ENCODE results near the gene HAPLN1.
"Not testable (repeated sequence)": the region's sequence is repeated elsewhere in the genome, so short reads cannot be mapped to it uniquely, and the experiment has no call there.

HAPLN1 gene

DNA sequence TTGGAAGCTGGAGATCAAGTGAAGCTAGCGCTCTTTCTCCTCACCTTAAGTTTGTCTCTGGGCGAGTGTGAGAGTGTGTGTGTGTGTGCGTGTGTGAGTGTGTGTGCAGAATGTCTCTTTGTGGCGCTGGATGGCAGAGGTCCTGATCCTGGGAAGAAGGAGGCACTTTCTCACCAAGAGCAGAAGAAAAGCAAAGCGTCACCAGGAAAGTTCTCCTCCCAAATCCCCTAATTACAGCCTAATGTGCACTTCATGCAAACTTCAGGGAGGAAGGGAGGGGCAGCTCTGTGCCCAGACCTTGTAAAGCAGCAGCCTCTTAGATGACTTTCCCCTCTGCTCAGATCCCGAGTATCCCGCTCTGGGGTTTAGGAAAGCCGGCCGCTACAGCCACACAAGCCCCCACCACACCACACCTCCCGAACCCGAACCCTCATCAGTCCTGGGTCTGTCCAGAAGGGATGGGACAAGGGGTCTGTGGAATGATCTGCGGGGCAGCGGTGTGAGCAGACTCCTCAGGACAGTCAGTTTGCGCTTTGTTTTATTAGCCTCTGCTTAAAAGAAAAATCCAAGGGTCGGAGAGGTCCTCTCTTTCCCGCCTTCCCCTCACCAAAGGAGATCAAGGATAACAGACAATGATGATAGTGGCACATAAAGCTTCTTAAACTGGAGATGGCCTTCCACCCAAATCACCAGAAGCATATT, at the start of gene HAPLN1:
TSS of gene HAPLN1 (minus strand) at position 20 of the 702 bp plus-strand sequence. CDS start 47,332 bp downstream, outside the sequence.
- no peak for DNase-seq

DNA sequence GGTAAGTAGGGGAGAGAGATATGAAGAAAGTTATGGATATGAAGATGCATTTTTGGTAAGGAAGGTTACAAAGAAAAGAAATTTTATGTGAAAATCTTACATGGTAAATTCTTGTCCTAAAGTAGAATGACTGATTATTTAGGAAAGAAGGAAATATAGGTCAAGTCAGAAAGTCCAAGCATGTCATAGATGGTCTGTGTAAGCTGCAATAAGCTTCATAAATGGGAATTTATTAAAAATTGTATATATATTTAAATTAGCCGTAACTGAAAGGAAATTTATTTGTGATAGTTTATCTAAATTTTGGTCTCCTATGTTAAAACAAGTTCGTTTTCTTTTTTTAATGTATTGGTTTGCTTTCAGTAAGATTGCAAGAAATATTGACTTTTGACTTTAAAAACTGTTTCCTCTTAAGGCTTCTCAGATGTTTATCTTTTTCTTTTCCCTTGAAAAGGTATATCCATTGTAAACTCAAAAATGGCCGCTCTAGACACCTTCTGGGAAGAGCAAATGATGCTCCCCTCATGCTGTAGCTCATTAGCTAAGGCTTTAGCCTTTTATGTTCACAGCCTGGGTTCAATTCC, 46.8 kb upstream of the HAPLN1 start:
- DNase-seq, result no peak

DNA sequence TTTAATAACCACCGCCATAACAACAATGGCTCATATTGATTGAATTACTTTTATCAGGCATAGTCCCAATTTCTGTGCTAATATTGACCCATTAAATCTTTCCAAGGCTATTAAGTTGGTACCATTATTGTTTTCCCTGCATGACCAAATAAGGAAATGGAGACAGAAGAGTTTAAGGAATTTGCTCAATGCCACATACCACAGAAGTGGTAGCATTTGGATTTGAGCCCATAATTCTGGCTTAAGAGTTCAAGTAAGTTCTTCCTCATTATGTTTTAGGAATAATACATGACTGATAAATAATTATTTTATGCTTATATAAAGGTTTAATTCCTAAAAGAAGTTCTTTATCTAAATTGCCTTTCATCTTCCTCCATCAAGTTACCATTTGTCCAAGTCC, 43.4 kb upstream of the HAPLN1 start:
- no peak for DNase-seq

DNA sequence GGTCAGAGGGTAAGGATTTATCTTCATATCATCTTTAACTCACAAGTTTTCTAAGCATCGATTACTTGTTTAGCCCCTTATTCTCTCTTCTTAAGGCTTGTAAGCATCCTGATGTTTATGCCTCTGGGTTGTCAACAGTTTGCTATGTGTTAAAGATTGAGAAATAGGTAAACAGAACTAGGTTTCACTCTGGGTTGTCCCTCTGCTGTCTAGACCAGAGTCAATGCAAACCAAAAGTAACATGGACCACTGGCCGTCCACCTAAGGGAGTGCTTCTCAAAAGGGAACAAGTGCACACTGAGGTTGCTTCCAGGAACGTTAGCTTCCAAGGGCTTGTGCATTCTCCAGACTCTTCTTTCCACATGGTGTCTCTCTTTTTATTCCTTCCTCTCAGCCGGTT, 39.9 kb upstream of the HAPLN1 start:
- no peak for DNase-seq

DNA sequence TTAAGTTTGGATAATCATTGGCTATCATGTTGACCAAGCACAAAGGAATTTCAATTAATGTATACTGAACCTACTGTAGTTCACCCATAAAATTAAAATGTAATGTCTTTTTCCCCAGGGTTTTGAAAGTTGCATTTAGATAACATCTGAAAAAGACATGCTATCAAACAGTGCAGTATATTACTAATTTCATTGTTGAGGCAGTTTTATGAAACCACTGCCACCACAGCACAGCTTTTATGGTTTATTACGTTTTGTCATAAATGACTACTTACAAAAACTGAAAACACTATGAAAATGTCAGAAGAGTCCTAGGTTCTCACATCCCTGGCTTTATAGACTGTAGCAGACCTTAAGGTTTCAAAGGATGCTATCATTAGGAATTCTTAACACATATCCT, 32.0 kb upstream of the HAPLN1 start:
- DNase-seq, result no peak

DNA sequence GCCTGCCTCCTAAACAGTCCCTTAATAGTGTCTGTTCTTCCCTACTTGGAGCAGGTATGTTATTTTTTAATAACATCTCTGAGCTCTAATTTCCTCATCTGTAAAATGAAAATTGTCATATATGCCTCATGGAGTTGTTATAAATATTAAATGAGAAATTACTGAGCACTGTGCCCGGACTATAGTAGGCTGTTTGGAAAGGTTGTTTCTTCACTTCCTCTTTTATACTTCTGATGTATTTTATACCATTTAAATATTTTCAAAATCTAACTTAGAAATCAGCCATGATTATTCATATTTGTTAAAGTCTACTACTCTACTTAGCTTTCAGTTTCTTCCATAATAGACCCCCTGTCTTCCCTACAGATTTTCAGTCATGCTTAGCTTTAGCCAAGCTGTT, 30.5 kb upstream of the HAPLN1 start:
- DNase-seq, result no peak

GRCh38 chr5:83750749-83751148, 30.1 kb upstream of the HAPLN1 start:
- no peak for DNase-seq

- no peak for DNase-seq
These were observed 25.2 kb upstream of the HAPLN1 start for GRCh38 chr5:83745816-83746215.

DNA sequence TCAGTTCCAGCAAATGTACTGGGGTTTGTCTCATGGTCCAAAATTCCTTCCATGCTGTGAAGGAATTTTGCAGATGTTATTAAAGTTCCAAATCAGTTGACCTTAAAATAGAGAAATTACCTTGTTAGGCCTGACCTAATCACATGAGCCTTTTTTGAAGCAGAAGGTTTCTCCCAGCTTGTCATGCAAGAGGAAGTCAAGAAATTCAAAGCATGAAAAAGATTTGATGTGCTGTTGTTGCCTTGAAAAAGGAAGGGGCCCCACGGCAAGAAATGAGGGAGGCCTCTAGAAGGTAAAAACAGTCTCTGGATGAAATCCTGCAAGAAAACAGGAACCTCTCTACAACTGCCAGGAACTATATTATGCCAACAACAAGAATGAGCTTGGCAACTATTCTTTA, 24.2 kb upstream of the HAPLN1 start:
- peak; percentile 20 for DNase-seq

DNA sequence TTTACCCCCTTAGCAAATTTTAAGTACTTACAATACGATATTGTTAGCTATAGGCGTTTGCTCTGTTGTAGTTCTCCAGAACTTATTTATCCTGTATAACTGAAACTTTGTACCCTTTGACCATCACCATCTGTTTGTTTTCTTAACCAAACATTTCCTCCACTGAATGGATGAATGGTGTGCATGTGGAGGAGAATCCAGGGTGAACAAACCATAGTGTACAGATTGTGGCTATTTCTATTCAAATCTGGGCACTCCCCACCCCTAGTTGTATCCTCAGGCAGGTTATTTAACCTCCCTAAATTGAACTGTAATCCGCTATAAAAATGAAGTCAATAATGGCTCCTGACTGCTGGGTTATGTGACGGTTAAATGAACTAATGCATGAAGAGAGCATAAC, 21.4 kb upstream of the HAPLN1 start:
- DNase-seq, result no peak

- no peak for DNase-seq
These were observed 20.9 kb upstream of the HAPLN1 start for GRCh38 chr5:83741571-83741970.

DNA sequence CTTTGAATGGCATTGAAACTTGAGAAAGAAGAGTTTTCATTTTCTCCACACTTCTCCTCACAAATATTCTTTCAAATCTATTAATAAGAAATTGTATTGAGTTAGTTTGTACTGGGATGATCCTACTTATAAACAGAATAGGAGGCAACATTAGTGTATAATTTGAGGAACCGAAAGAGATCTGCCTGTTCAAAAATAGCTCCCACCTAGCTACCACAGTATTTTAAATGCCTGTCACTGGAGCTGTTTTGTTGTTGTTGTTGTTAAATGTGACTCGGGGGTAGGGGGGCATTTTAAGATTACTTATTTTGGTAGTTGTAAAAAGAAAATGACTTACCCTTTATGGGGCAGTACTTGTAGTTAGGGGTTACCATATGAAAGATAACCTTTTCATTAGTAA, 20.1 kb upstream of the HAPLN1 start:
- DNase-seq, result no peak

- not testable (repeated sequence) for DNase-seq
These were observed 15.5 kb upstream of the HAPLN1 start for GRCh38 chr5:83736169-83736568.

DNA sequence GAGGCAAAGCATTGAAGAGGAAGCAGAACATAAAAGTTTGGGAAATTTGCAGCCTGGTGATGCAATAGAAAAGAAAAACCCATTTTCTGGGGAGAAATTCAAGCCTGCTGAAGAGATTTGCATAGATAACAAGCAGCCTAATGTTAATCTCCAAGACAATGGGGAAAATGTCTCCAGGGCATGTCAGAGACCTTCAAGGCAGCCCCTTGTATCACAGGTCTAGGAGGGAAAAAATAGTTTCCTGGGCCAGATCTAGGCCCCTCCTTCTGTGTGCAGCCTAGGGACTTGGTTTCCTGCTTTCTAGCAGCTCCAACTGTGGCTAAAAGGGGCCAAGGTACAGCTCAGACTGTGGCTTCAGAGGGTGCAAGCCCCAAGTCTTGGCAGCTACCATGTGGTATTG, 14.4 kb upstream of the HAPLN1 start:
- DNase-seq, result not testable (repeated sequence)

DNA sequence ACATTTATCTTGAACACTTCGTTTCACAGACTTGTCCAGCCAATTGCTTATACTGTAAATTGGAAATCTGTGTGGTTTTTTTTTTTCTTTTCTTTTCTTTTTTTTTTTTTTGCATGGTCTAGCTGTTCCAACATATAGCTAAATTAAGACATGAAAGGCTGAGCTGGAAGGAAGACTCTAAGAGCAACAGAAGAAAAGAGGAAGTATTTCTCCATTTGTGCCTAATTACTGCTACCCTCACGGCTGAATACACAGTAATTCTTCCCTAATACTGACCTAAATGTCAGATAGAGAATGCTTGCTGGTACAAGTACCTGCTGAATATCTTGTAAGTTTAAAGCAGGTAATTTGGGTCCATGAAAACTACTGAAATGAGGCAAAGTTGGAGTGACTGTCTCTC, 11.0 kb upstream of the HAPLN1 start:
- DNase-seq, result no peak

- DNase-seq, result no peak
These were observed 8.7 kb upstream of the HAPLN1 start for GRCh38 chr5:83729362-83729761.

GRCh38 chr5:83726912-83727311, 6.3 kb upstream of the HAPLN1 start:
- DNase-seq, result no peak

GRCh38 chr5:83724935-83725334, 4.3 kb upstream of the HAPLN1 start:
- DNase-seq, result no peak

GRCh38 chr5:83724001-83724400, 3.3 kb upstream of the HAPLN1 start:
- DNase-seq, result no peak

DNA sequence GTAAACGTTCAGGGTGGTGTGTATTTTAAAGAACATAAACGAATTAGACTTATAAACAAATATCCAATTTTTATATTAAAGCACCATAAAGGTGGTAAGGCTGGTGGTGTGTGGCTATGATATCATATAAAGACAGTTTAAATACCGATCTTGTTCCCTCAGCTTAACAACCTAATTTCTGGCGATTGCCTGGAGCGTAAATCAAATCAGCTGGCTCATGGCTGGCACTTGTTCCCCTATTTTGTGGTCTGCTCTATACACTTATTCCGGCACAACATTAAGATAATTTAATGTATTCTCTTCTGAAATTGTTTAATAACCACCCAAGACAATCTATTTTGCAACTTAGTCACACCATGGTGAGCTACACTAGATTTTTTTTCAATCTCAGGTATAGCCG, 2.4 kb upstream of the HAPLN1 start:
- no peak for DNase-seq

- no peak for DNase-seq
These were observed 1.6 kb upstream of the HAPLN1 start for GRCh38 chr5:83721953-83722901.

GRCh38 chr5:83718936-83719495, 1.6 kb downstream of the HAPLN1 start:
- no peak for DNase-seq

DNA sequence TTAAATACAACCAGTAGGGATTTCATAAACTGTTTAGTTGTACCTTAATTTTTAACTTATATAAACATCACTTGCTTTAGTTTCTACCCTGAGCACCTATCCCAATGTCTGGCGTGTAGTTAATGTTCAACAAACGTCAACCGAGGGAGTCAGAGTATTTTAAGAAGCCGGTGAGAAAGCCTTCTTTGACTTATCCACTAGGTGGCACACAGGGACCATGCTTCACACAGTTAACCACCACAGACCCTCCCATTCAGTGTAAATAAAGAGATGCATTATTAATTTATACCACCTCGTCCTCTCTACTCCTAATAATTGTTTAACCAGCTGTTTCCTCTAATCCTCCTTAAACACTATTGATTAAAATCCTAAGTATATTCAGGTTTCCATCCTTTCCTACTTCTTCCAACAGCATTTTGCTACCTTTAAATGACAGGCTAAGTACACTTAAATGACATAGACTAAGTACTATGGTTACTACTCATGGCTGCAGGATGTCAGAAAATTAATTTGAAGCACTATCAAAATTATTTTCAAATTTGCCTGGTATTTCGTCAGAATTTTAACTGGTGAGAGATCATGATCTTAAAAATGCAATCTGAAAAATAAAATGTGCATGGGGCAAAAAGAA, 2.3 kb downstream of the HAPLN1 start:
- DNase-seq, result no peak
